C4-2B (cell line): Measurements from ENCODE around the gene TMEM150C.

Experiments used
- CTCF ChIP-seq: fragments of 450-650 bp; conservative IDR thresholded peaks from 2 replicates; pipeline ENCODE4 v1.5.1; 2017; ENCODE audit warnings: mild to moderate bottlenecking
- ZFX ChIP-seq: fragments of 450-650 bp; IDR thresholded peaks from 2 replicates; pipeline ENCODE4 v1.6.1; 2017

DNA sequence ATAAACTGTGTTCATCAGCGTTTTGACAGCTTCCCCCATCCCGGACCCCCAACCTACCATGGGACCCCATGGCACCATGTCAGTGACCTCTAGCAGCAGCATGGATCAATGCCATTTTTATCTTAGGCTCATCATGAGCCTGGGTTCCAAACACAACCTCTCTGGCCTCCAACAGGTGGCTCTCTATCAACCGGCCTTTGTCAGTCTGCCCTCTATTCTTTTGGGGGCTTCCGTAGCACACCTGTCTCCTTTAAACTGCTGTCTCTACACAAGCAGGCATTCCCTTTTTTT, 721 bp upstream of the TMEM150C start:
- TF ChIP-seq CTCF (no peak), ZFX (no peak)
